SK-N-SH (cell line): ENCODE results near the gene USP13.

Experiments used
- CHD2 ChIP-seq: fragments of 150-350 bp; IDR thresholded peaks from 2 replicates; pipeline ENCODE4 v1.6.1; 2018; ENCODE audit warnings: low read length; ENCODE audit not compliant: partially characterized antibody
- CTCF ChIP-seq: fragments of 200-600 bp; sonication (generic); IDR thresholded peaks from 2 replicates; pipeline ENCODE4 v1.6.1; 2017; ENCODE audit warnings: antibody characterized with exemption, mild to moderate bottlenecking, moderate library complexity
- EP300 ChIP-seq, 2 experiments: IDR thresholded peaks; 2 replicates each; pipeline versions ENCODE4 v1.4.0 to v1.6.1; 2012; ENCODE audit warnings: borderline replicate concordance in 1 of 2, low read depth in 1 of 2, low read length in 1 of 2
- EZH2phosphoT487 ChIP-seq: fragments of 200-600 bp; sonication (generic); IDR thresholded peaks from 2 replicates; pipeline ENCODE4 v1.6.1; 2017; ENCODE audit warnings: low read depth, mixed run types, mild to moderate bottlenecking, antibody characterized with exemption, moderate library complexity, borderline replicate concordance
- FOSL2 ChIP-seq: IDR thresholded peaks from 2 replicates; pipeline ENCODE4 v1.4.0; 2012; ENCODE audit warnings: low read depth, mild to moderate bottlenecking, moderate library complexity, borderline replicate concordance
- GABPA ChIP-seq: IDR thresholded peaks from 2 replicates; pipeline ENCODE4 v1.4.0; 2012; ENCODE audit warnings: low read depth, mild to moderate bottlenecking
- TCF12 ChIP-seq: IDR thresholded peaks from 2 replicates; pipeline ENCODE4 v1.4.0; 2012
- TEAD4 ChIP-seq: IDR thresholded peaks from 2 replicates; pipeline ENCODE4 v1.4.0; 2012; ENCODE audit warnings: mild to moderate bottlenecking, borderline replicate concordance; ENCODE audit not compliant: insufficient read depth

GRCh38 chr3:179825527-179826246, 172.8 kb downstream of the USP13 start:
- no peak for TF ChIP-seq TCF12
- TF ChIP-seq CTCF, result no peak
- no peak for TF ChIP-seq GABPA
- TF ChIP-seq EZH2phosphoT487, result no peak
- no peak for TF ChIP-seq CHD2
- TF ChIP-seq EP300 (IDR thresholded peaks at IDR 0.05; ENCODE audit: borderline replicate concordance in 1 of 2, low read depth in 1 of 2, low read length in 1 of 2), result no peak
- no peak for TF ChIP-seq TEAD4
- TF ChIP-seq FOSL2, result no peak
